HepG2 (cell line): ENCODE data around the gene METTL23. TPM values are rescaled to one million over a fixed set of nuclear protein-coding genes. Genes with fewer than 3 reads are reported as not detected.

ENCODE experiments used
- ARHGAP35 ChIP-seq: sonication (generic); formaldehyde crosslinking; IDR thresholded peaks from 2 replicates; pipeline ENCODE4 v1.9.0; 2022; ENCODE audit warnings: mild to moderate bottlenecking, inconsistent platforms, moderate library complexity, missing genetic modification reagents, borderline replicate concordance
- ARNTL ChIP-seq: sonication (generic); formaldehyde crosslinking; IDR thresholded peaks from 2 replicates; pipeline ENCODE4 v1.4.0; 2020; ENCODE audit warnings: mild to moderate bottlenecking, missing genetic modification reagents
- CHCHD3 ChIP-seq: sonication (generic); formaldehyde crosslinking; IDR thresholded peaks from 2 replicates; pipeline ENCODE4 v1.8.0; 2022; ENCODE audit warnings: mild to moderate bottlenecking, missing genetic modification reagents, moderate library complexity
- DDIT3 ChIP-seq: sonication (generic); formaldehyde crosslinking; IDR thresholded peaks from 2 replicates; pipeline ENCODE4 v1.4.0; 2020; ENCODE audit warnings: mild to moderate bottlenecking, missing genetic modification reagents
- ELF3 ChIP-seq: IDR thresholded peaks from 2 replicates; pipeline ENCODE4 v1.6.1; 2016; ENCODE audit warnings: missing genetic modification reagents, missing compliant biosample characterization
- GATAD1 ChIP-seq: IDR thresholded peaks from 2 replicates; pipeline ENCODE4 v1.6.1; 2016; ENCODE audit warnings: missing genetic modification reagents, missing compliant biosample characterization
- GLI4 ChIP-seq: sonication (generic); formaldehyde crosslinking; IDR thresholded peaks from 2 replicates; pipeline ENCODE4 v1.5.1; 2020; ENCODE audit warnings: missing genetic modification reagents, mild to moderate bottlenecking, moderate library complexity, borderline replicate concordance
- HMG20B ChIP-seq: conservative IDR thresholded peaks from 2 replicates; pipeline ENCODE4 v1.6.1; 2016; ENCODE audit warnings: missing genetic modification reagents, missing compliant biosample characterization
- MATR3 ChIP-seq: sonication (generic); formaldehyde crosslinking; IDR thresholded peaks from 2 replicates; pipeline ENCODE4 v1.4.0; 2020; ENCODE audit warnings: missing genetic modification reagents
- MTF1 ChIP-seq: sonication (generic); formaldehyde crosslinking; IDR thresholded peaks from 2 replicates; pipeline ENCODE4 v1.5.0; 2020; ENCODE audit warnings: missing genetic modification reagents
- PHF21A ChIP-seq: sonication (generic); formaldehyde crosslinking; IDR thresholded peaks from 2 replicates; pipeline ENCODE4 v1.5.0; 2020; ENCODE audit warnings: mild to moderate bottlenecking, missing genetic modification reagents
- PLSCR1 ChIP-seq: sonication (generic); formaldehyde crosslinking; IDR thresholded peaks from 2 replicates; pipeline ENCODE4 v1.5.0; 2020; ENCODE audit warnings: missing genetic modification reagents, mild to moderate bottlenecking, borderline replicate concordance
- PRDM4 ChIP-seq: sonication (generic); formaldehyde crosslinking; IDR thresholded peaks from 2 replicates; pipeline ENCODE4 v1.9.0; 2021; ENCODE audit warnings: missing genetic modification reagents, borderline replicate concordance
- THAP7 ChIP-seq: sonication (generic); formaldehyde crosslinking; IDR thresholded peaks from 2 replicates; pipeline ENCODE4 v1.8.1; 2023; ENCODE audit warnings: mild to moderate bottlenecking, missing genetic modification reagents
- YEATS4 ChIP-seq: sonication (generic); formaldehyde crosslinking; IDR thresholded peaks from 2 replicates; pipeline ENCODE4 v1.4.0; 2020; ENCODE audit warnings: missing genetic modification reagents, borderline replicate concordance
- ZFP36L2 ChIP-seq: sonication (generic); formaldehyde crosslinking; IDR thresholded peaks from 2 replicates; pipeline ENCODE4 v1.4.0; 2020; ENCODE audit warnings: missing genetic modification reagents
- ZMYM3 ChIP-seq: sonication (generic); formaldehyde crosslinking; IDR thresholded peaks from 2 replicates; pipeline ENCODE4 v1.5.1; 2020; ENCODE audit warnings: mild to moderate bottlenecking, missing genetic modification reagents
- ZNF263 ChIP-seq: sonication (generic); formaldehyde crosslinking; IDR thresholded peaks from 2 replicates; pipeline ENCODE4 v1.4.0; 2020; ENCODE audit warnings: missing genetic modification reagents
- ZNF354B ChIP-seq: sonication (generic); formaldehyde crosslinking; IDR thresholded peaks from 2 replicates; pipeline ENCODE4 v1.8.0; 2022; ENCODE audit warnings: mild to moderate bottlenecking, missing genetic modification reagents
- ZNF460 ChIP-seq: sonication (generic); formaldehyde crosslinking; IDR thresholded peaks from 2 replicates; pipeline ENCODE4 v1.5.1; 2020; ENCODE audit warnings: missing genetic modification reagents, mild to moderate bottlenecking, borderline replicate concordance
- ZNF672 ChIP-seq: sonication (generic); formaldehyde crosslinking; IDR thresholded peaks from 2 replicates; pipeline ENCODE4 v1.8.1; 2022; ENCODE audit warnings: missing genetic modification reagents
- ZNF775 ChIP-seq: sonication (generic); formaldehyde crosslinking; IDR thresholded peaks from 2 replicates; pipeline ENCODE4 v1.4.0; 2020; ENCODE audit warnings: missing genetic modification reagents, mild to moderate bottlenecking, moderate library complexity, borderline replicate concordance
- ZNF782 ChIP-seq: sonication (generic); formaldehyde crosslinking; IDR thresholded peaks from 2 replicates; pipeline ENCODE4 v1.4.0; 2020; ENCODE audit warnings: missing genetic modification reagents, mild to moderate bottlenecking, borderline replicate concordance
- ZNF784 ChIP-seq: sonication (generic); formaldehyde crosslinking; IDR thresholded peaks from 2 replicates; pipeline ENCODE4 v1.5.1; 2020; ENCODE audit warnings: missing genetic modification reagents, mild to moderate bottlenecking, borderline replicate concordance
- ZNF790 ChIP-seq: sonication (generic); formaldehyde crosslinking; IDR thresholded peaks from 2 replicates; pipeline ENCODE4 v1.8.0; 2022; ENCODE audit warnings: missing genetic modification reagents, mild to moderate bottlenecking, borderline replicate concordance
- polyA plus RNA-seq, 8 experiments: library from polyadenylated mRNA; depleted of rRNA in 3 of 8; stranded (reverse) in 7 of 8; unstranded in 1 of 8; fragments of >200 nt; fragmentation: Illumina TruSeq in 4 of 8; extraction: Trizol in 4 of 8; gene quantifications; 2 replicates each; pipeline versions ENCODE4 v1.2.1 to v1.2.3, GENCODE V29; 2011 to 2016; ENCODE audit warnings: low read depth in 4 of 8, missing spikeins in 1 of 8, mixed read lengths in 1 of 8; ENCODE audit not compliant: insufficient read depth in 1 of 8
- total RNA-seq, 5 experiments: library from RNA; depleted of rRNA; stranded (reverse); fragments of >200 nt; fragmentation: Illumina TruSeq; extraction: Trizol; gene quantifications; 2 replicates each; pipeline ENCODE4 v1.2.3, GENCODE V29; 2016; ENCODE audit warnings: low read depth in 1 of 5

METTL23 gene
- total and polyA plus RNA-seq, 2 of the 13 experiments (the other 11 are each of a cell fraction or from before 2014, with no cell fraction given), result 39.9 to 104 TPM

DNA sequence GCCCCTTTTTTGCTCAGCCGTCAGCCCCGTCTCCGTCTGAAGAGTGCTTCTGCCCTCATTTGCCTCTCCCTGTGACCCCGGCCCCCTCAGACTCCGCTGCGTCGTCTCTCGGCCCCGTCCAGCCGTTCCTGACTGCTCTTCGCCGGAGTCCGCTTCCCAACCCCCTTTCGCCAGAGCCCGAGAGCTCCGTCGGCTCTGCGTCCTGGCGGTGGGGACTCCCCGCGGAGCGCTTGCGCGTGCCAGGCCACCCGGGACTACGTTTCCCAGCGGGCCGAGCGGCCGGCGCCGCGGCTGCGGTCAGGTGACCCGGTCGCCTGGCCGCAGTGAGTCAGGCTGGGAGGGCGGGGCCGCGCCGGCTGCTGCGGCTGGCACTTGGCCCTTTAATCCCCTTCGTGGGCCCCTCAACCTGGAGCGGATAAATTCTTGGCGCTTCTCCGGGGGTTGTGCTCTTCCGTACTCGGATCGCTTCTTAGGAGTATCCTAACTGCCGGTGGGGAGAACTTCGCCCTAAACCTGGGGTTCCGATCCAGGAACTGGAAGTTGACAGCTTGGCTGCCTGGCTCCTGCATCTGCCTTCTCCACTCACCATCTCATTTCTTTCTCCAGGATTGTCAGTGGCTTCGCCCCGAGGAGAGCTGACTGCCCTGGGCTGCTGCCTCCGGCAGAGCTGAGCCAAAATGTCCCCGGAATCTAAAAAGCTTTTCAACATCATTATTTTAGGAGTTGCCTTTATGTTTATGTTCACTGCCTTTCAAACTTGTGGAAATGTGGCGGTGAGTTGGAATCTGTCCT, 11.2 kb downstream of the METTL23 start, which contains the start of gene MFSD11 (continued):
- TF ChIP-seq PRDM4 (CRISPR knock-in tag), result no peak
- TF ChIP-seq PLSCR1 (CRISPR knock-in tag), result no peak
- TF ChIP-seq MTF1 (CRISPR knock-in tag), result no peak
- TF ChIP-seq ARHGAP35 (CRISPR knock-in tag), result no peak; the same call in 1 of the 2 replicates
- peak; percentile 97 for TF ChIP-seq YEATS4
- TF ChIP-seq PHF21A (CRISPR knock-in tag), result peak; percentile 66; the same call in 1 of the 2 replicates
- TF ChIP-seq ZNF263 (CRISPR knock-in tag), result peak; percentile 94
- no peak for TF ChIP-seq ZNF782 (CRISPR knock-in tag)
- TF ChIP-seq ZNF784 (CRISPR knock-in tag), result no peak
- TF ChIP-seq HMG20B (CRISPR knock-in tag), result no peak
- no peak for TF ChIP-seq ELF3 (CRISPR knock-in tag)
- TF ChIP-seq GATAD1 (CRISPR knock-in tag), result no peak
- no peak for TF ChIP-seq DDIT3 (CRISPR knock-in tag)
- TF ChIP-seq ZNF354B (CRISPR knock-in tag), result no peak
- TF ChIP-seq ARNTL (CRISPR knock-in tag), result no peak
- no peak for TF ChIP-seq ZNF460 (CRISPR knock-in tag)
- no peak for TF ChIP-seq ZMYM3 (CRISPR knock-in tag)
- peak; percentile 51; the same call in 1 of the 2 replicates for TF ChIP-seq ZNF790
- 0 out of 2 replicates have a peak, but pooled peaks have one; percentile 4 for TF ChIP-seq ZFP36L2 (CRISPR knock-in tag)
- TF ChIP-seq ZNF775, result no peak
- TF ChIP-seq MATR3 (CRISPR knock-in tag), result no peak
- TF ChIP-seq CHCHD3, result no peak
- TF ChIP-seq THAP7 (CRISPR knock-in tag), result peak; percentile 74
- peak; percentile 21; the same call in 1 of the 2 replicates for TF ChIP-seq GLI4 (CRISPR knock-in tag)
- 0 out of 2 replicates have a peak, but pooled peaks have one; percentile 48 for TF ChIP-seq ZNF672 (CRISPR knock-in tag)
